DND-41 (cell line): ENCODE measurements around the gene LONRF2.

Source experiments
- CTCF ChIP-seq: IDR thresholded peaks from 2 replicates; pipeline ENCODE4 v1.5.1; 2012; ENCODE audit warnings: borderline replicate concordance, low read length, moderate library complexity, mild to moderate bottlenecking; ENCODE audit not compliant: poor library complexity, severe bottlenecking; ENCODE audit errors: extremely low read depth
- EZH2 ChIP-seq: IDR thresholded peaks from 3 replicates; pipeline ENCODE4 v1.6.1; 2012; ENCODE audit warnings: borderline replicate concordance, low read depth, mild to moderate bottlenecking, moderate library complexity, low read length, inconsistent platforms; ENCODE audit not compliant: severe bottlenecking

- TF ChIP-seq CTCF (no peak), EZH2 (no peak)
These were observed 13.0 kb downstream of the LONRF2 start for GRCh38 chr2:100309311-100309710.
